Measurements from ENCODE around the gene GPR137.

The GPR137 gene

GRCh38 chr11:64327993-64328392 is 42.3 kb downstream of the GPR137 start:
- Histone ChIP-seq H3K27me3 (ENCODE audit: control insufficient read depth in 5 of 5, insufficient read depth in 4 of 5, low read length in 5 of 5) (peaks cover 0 to 2% (median 0%) of the 10 kb centered on the region in 5 donors), H3K36me3 (ENCODE audit: control insufficient read depth in 5 of 5, insufficient read depth in 5 of 5, low read length in 5 of 5) (peaks cover 0 to 9% (median 0%) of the 10 kb centered on the region in 5 donors), H3K27ac (ENCODE audit: low read depth, low read length) (no peak overlapping the region), H3K4me3 (ENCODE audit: low read depth in 1 of 5, low read length in 5 of 5) (no peak overlapping the region), H3K4me1 (ENCODE audit: control insufficient read depth in 5 of 5, insufficient read depth in 5 of 5, low read length in 5 of 5) (peaks cover 9 to 28% (median 21%) of the 10 kb centered on the region in 5 donors), H3K9me3 (ENCODE audit: control insufficient read depth in 5 of 5, low read length in 5 of 5) (no peaks in the 10 kb centered on the region), H3K9ac (ENCODE audit: low read length in 5 of 5) (no peak overlapping the region)

GRCh38 chr11:64330888-64331287 is 45.2 kb downstream of the GPR137 start:
- Histone ChIP-seq H3K36me3 (ENCODE audit: control insufficient read depth in 5 of 5, insufficient read depth in 5 of 5, low read length in 5 of 5) (no peaks in the 10 kb centered on the region), H3K27me3 (ENCODE audit: control insufficient read depth in 5 of 5, insufficient read depth in 4 of 5, low read length in 5 of 5) (peaks cover 0 to 2% (median 0%) of the 10 kb centered on the region in 5 donors), H3K27ac (ENCODE audit: low read depth, low read length) (no peak overlapping the region), H3K4me1 (ENCODE audit: control insufficient read depth in 5 of 5, insufficient read depth in 5 of 5, low read length in 5 of 5) (peaks cover 9 to 28% (median 21%) of the 10 kb centered on the region in 5 donors), H3K9me3 (ENCODE audit: control insufficient read depth in 5 of 5, low read length in 5 of 5) (no peaks in the 10 kb centered on the region), H3K4me3 (ENCODE audit: low read depth in 1 of 5, low read length in 5 of 5) (no peak overlapping the region), H3K9ac (ENCODE audit: low read length in 5 of 5) (no peak overlapping the region)

GRCh38 chr11:64331569-64332371 is 46.1 kb downstream of the GPR137 start:
- Histone ChIP-seq H3K9me3 (ENCODE audit: control insufficient read depth in 5 of 5, low read length in 5 of 5) (no peaks in the 10 kb centered on the region), H3K4me3 (ENCODE audit: low read depth in 1 of 5, low read length in 5 of 5) (no peak overlapping the region), H3K36me3 (ENCODE audit: control insufficient read depth in 5 of 5, insufficient read depth in 5 of 5, low read length in 5 of 5) (no peaks in the 10 kb centered on the region), H3K9ac (ENCODE audit: low read length in 5 of 5) (no peak overlapping the region), H3K27me3 (ENCODE audit: control insufficient read depth in 5 of 5, insufficient read depth in 4 of 5, low read length in 5 of 5) (peaks cover 0 to 2% (median 0%) of the 10 kb centered on the region in 5 donors), H3K4me1 (ENCODE audit: control insufficient read depth in 5 of 5, insufficient read depth in 5 of 5, low read length in 5 of 5) (peaks cover 9 to 28% (median 21%) of the 10 kb centered on the region in 5 donors), H3K27ac (ENCODE audit: low read depth, low read length) (no peak overlapping the region)

GRCh38 chr11:64333556-64333955 is 47.9 kb downstream of the GPR137 start:
- H3K9ac ChIP-seq (ENCODE audit: low read length in 5 of 5): no peak overlapping the region
- H3K27me3 ChIP-seq (ENCODE audit: control insufficient read depth in 5 of 5, insufficient read depth in 4 of 5, low read length in 5 of 5): peaks cover 0 to 2% (median 0%) of the 10 kb centered on the region in 5 donors
- peaks cover 9 to 28% (median 21%) of the 10 kb centered on the region in 5 donors for H3K4me1 ChIP-seq (ENCODE audit: control insufficient read depth in 5 of 5, insufficient read depth in 5 of 5, low read length in 5 of 5)
- H3K36me3 ChIP-seq (ENCODE audit: control insufficient read depth in 5 of 5, insufficient read depth in 5 of 5, low read length in 5 of 5): no peaks in the 10 kb centered on the region
- H3K27ac ChIP-seq (ENCODE audit: low read depth, low read length): no peak overlapping the region
- no peaks in the 10 kb centered on the region for H3K9me3 ChIP-seq (ENCODE audit: control insufficient read depth in 5 of 5, low read length in 5 of 5)
- H3K4me3 ChIP-seq (ENCODE audit: low read depth in 1 of 5, low read length in 5 of 5): no peak overlapping the region

- H3K27ac ChIP-seq (ENCODE audit: low read depth, low read length): no peak overlapping the region
- H3K9me3 ChIP-seq (ENCODE audit: control insufficient read depth in 5 of 5, low read length in 5 of 5): no peaks in the 10 kb centered on the region
- H3K36me3 ChIP-seq (ENCODE audit: control insufficient read depth in 5 of 5, insufficient read depth in 5 of 5, low read length in 5 of 5): no peaks in the 10 kb centered on the region
- H3K27me3 ChIP-seq (ENCODE audit: control insufficient read depth in 5 of 5, insufficient read depth in 4 of 5, low read length in 5 of 5): peaks cover 0 to 2% (median 0%) of the 10 kb centered on the region in 5 donors
- H3K4me3 ChIP-seq (ENCODE audit: low read depth in 1 of 5, low read length in 5 of 5): no peak overlapping the region
- no peak overlapping the region for H3K9ac ChIP-seq (ENCODE audit: low read length in 5 of 5)
- peaks cover 2 to 21% (median 9%) of the 10 kb centered on the region in 5 donors for H3K4me1 ChIP-seq (ENCODE audit: control insufficient read depth in 5 of 5, insufficient read depth in 5 of 5, low read length in 5 of 5)
Measured at GRCh38 chr11:64334764-64335735, 49.4 kb downstream of the GPR137 start.

- H3K36me3 ChIP-seq (ENCODE audit: control insufficient read depth in 5 of 5, insufficient read depth in 5 of 5, low read length in 5 of 5): no peaks in the 10 kb centered on the region
- peaks cover 0 to 25% (median 18%) of the 10 kb centered on the region in 5 donors for H3K4me1 ChIP-seq (ENCODE audit: control insufficient read depth in 5 of 5, insufficient read depth in 5 of 5, low read length in 5 of 5)
- H3K27ac ChIP-seq (ENCODE audit: low read depth, low read length): no peak overlapping the region
- H3K4me3 ChIP-seq (ENCODE audit: low read depth in 1 of 5, low read length in 5 of 5): no peak overlapping the region
- H3K9ac ChIP-seq (ENCODE audit: low read length in 5 of 5): no peak overlapping the region
- H3K9me3 ChIP-seq (ENCODE audit: control insufficient read depth in 5 of 5, low read length in 5 of 5): no peaks in the 10 kb centered on the region
- no peaks in the 10 kb centered on the region for H3K27me3 ChIP-seq (ENCODE audit: control insufficient read depth in 5 of 5, insufficient read depth in 4 of 5, low read length in 5 of 5)
Measured at GRCh38 chr11:64337538-64338249, 52.0 kb downstream of the GPR137 start.

- H3K9me3 ChIP-seq (ENCODE audit: control insufficient read depth in 5 of 5, low read length in 5 of 5): no peaks in the 10 kb centered on the region
- H3K9ac ChIP-seq (ENCODE audit: low read length in 5 of 5): no peak overlapping the region
- no peaks in the 10 kb centered on the region for H3K27me3 ChIP-seq (ENCODE audit: control insufficient read depth in 5 of 5, insufficient read depth in 4 of 5, low read length in 5 of 5)
- H3K4me1 ChIP-seq (ENCODE audit: control insufficient read depth in 5 of 5, insufficient read depth in 5 of 5, low read length in 5 of 5): peaks cover 0 to 31% (median 22%) of the 10 kb centered on the region in 5 donors
- H3K27ac ChIP-seq (ENCODE audit: low read depth, low read length): no peak overlapping the region
- H3K36me3 ChIP-seq (ENCODE audit: control insufficient read depth in 5 of 5, insufficient read depth in 5 of 5, low read length in 5 of 5): no peaks in the 10 kb centered on the region
- no peak overlapping the region for H3K4me3 ChIP-seq (ENCODE audit: low read depth in 1 of 5, low read length in 5 of 5)
Measured at GRCh38 chr11:64338716-64339115, 53.1 kb downstream of the GPR137 start.

Data from subcutaneous abdominal adipose tissue (tissue), 5 donors.